Hematopoietic multipotent progenitor cell (in vitro differentiated cells): ENCODE data around the gene D2HGDH. TPM values are rescaled to one million over a fixed set of nuclear protein-coding genes. Genes with fewer than 3 reads are reported as not detected.
"Not testable (repeated sequence)": the region's sequence is repeated elsewhere in the genome, so short reads cannot be mapped to it uniquely, and the experiment has no call there.

Source experiments
- DNase-seq, 3 donors: peaks; one replicate each; pipeline ENCODE4 v3.0.0-alpha.2; 2011 to 2015; ENCODE audit warnings: low read depth in 2 of 3, low spot score in 2 of 3
- total RNA-seq: library from RNA; depleted of rRNA; stranded (reverse); fragments of >200 nt; gene quantifications from one replicate; pipeline ENCODE4 v1.2.3, GENCODE V29; 2012

D2HGDH gene
- total RNA-seq, 1 donor: 29.1 TPM

DNA sequence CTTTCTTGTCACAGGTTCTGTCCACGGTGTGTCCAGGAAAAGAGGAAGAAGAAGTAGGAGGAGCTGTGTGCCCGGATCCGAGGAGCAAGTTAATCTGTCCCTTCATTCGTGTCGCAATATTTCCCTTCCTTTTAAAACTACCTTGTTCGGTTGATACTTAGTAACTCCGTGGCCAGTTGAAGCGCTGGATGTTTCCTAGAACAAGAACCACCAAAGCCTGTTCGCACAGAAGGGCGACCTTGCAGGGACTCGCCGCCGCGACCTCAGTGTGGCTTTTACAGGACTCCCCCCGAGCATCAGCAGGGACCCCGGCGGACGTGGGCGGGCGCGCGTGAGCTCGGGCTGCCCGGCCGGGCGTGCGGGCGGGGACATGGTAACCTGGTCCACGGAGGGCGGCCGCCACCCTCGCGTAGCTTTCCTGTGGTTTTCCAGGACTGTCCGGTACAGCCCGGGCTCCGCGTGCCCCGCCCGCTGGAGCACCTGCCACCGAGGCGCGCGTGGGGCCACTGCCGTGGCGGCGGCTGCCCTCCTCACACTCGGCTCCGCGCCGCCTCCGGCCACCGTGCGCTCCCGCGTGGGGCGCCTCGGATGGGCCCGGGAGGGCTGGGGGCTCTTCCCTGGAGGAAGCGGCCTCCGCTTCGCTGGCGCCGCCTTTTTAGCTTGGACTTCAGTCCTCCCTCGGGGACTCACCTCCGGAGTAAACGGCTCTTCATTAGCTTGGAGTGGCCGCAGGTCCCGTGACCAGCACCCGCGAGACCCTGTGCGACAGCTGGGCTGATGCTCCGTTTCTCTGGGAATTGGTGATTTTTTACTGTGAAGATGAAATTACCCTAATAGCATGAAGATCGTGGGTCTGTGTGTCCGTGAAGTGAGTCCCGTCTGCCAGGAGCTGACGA lies 9.2 kb upstream of the D2HGDH start:
- DNase-seq: no peak

- DNase-seq: no peak
These were observed 8.0 kb upstream of the D2HGDH start for GRCh38 chr2:241726459-241726858.

GRCh38 chr2:241728000-241728399 lies 6.4 kb upstream of the D2HGDH start:
- no peak for DNase-seq

GRCh38 chr2:241728627-241729026 lies 5.8 kb upstream of the D2HGDH start:
- no peak for DNase-seq

DNA sequence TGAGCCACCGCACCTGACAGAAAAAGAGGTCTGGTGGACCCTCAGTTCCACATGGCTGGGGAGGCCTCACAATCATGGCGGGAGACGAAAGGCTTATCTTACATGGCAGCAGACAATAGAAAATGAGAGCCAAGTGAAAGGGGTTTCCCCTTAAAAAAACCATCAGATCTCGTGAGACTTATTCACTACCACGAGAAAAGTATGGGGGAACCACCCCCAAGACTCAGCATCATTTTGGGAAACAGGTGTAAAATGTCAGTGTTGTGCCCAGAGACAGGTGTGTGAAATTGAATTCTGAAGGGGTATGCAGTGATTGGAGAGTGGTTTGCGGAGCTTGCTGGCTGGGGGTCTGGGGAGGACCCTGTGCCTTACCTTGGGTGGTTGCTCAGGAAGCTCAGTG lies 4.6 kb upstream of the D2HGDH start:
- DNase-seq: no peak

GRCh38 chr2:241730671-241731293 lies 3.6 kb upstream of the D2HGDH start:
- DNase-seq: peak in 1 of 3 donors; percentile 17

GRCh38 chr2:241732513-241733186 lies 1.8 kb upstream of the D2HGDH start:
- peak in 2 of 3 donors; percentile 41 to 55 for DNase-seq

- no peak for DNase-seq
These were observed 831 bp upstream of the D2HGDH start for GRCh38 chr2:241733391-241734207.

GRCh38 chr2:241734208-241734466 lies 293 bp upstream of the D2HGDH start:
- no peak for DNase-seq

DNA sequence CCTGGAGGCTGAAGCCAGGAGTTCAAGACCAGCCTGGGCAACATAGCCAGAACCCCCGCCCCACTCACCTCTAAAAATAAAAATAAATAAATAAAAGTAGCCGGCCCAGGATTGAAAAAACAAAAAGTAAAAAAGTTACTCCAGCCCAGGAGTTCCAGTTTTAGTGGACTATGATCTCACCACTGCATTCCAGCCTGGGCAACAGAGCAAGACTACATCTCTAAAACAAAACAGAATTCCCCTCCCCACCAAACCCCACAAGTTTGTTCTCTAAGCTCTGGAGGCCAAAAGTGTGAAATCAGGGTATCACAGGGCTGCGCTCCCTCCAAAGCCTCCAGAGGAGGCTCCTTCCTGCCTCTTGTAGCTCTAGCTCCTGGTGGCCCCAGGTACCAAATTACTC lies 1.7 kb downstream of the D2HGDH start:
- no peak for DNase-seq

GRCh38 chr2:241738040-241738686 lies 3.7 kb downstream of the D2HGDH start:
- DNase-seq: no peak

DNA sequence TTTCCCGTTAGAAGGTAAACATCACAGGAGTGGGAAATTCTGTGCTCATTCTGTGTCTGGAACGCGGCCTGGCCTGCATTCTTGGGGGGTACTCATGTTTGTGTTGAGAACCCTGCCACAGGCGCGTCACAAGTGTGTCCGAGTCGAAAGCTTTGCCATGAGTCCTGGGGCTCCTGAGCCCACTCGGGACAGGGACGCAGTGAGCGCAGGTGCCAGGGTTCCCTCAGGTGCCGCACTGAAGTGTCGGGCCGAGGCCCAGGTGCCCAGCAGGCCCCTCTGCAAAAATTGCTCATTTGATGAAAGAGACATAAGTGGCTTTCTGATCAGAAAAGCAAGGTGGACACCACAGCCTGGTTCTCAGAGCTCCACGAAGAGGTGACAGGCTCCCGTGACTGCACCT lies 4.7 kb downstream of the D2HGDH start:
- no peak for DNase-seq

- peak in 2 of 3 donors; percentile 9 to 17 for DNase-seq
These were observed 5.2 kb downstream of the D2HGDH start for GRCh38 chr2:241739651-241740050.

DNA sequence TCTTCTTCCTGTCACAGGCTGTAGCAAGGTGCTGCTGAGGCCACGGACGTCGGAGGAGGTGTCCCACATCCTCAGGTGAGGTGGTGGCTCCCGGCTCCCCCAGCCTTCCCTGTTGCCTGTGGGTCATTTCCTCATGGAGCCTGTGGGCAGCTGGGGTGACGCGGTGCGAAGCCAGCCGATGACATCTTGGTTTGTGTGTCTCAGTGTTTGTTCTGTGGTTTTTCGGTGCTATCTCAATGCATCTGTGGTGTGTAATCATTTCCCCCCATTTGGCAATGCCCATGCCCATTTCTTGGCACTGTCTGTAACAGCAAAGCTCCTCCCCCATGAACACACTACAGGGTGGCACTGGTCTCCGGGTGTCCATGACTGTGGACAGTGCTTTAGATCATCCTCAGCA lies 6.6 kb downstream of the D2HGDH start:
- DNase-seq: peak in 2 of 3 donors; percentile 65 to 78

- DNase-seq: no peak
These were observed 8.0 kb downstream of the D2HGDH start for GRCh38 chr2:241742320-241742939.

DNA sequence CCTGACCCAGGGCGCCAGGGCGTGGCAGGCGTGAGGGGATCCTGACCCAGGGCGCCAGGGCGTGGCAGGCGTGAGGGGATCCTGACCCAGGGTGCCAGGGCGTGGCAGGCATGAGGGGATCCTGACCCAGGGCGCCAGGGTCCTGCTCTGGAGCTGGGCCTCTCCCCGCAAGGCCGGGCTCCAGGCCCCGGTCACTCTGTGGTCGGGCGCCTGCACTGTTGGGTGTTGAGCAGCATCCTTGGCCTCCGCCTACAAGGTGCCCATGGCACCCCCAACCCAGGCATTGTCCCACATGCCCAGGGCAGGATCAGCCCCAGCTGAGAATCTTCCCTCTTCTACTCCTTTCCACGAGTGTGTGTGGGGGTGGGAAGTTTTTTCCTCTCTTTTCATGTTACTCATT lies 8.6 kb downstream of the D2HGDH start:
- not testable (repeated sequence) for DNase-seq

- no peak for DNase-seq
These were observed 9.2 kb downstream of the D2HGDH start for GRCh38 chr2:241743620-241744019.

GRCh38 chr2:241744028-241744754 lies 9.8 kb downstream of the D2HGDH start:
- DNase-seq: no peak

GRCh38 chr2:241745276-241745675 lies 10.8 kb downstream of the D2HGDH start:
- DNase-seq: no peak
